ENCODE data around the gene SKIC8. TPM values are rescaled to one million over a fixed set of nuclear protein-coding genes. Genes with fewer than 3 reads are reported as not detected.

The SKIC8 gene
- total RNA-seq, 1 experiment from 2014 or later, result 56.2 TPM

- Mint-ChIP-seq H3K4me1 (ENCODE audit: insufficient read depth, unreplicated experiment) (no peaks in the 10 kb centered on the region), H3K27me3 (ENCODE audit: insufficient read depth, unreplicated experiment) (peaks cover 32% of the 10 kb centered on the region), H3K27ac (ENCODE audit: low read depth, unreplicated experiment) (no peak overlapping the region), H3K9me3 (ENCODE audit: unreplicated experiment) (no peaks in the 10 kb centered on the region), H3K36me3 (ENCODE audit: insufficient read depth, unreplicated experiment) (no peaks in the 10 kb centered on the region), H3K4me3 (ENCODE audit: unreplicated experiment) (no peak overlapping the region)
- intact Hi-C loops (cut with micrococcal nuclease), result no loop called here
- ChIA-PET POLR2A (no interaction called here), CTCF (interaction anchor here (0.8 to 10.7 kb wide), 3 partner anchors 41 to 126 kb away, joined by 5 to 173 read pairs (median 6); no protein-coding TSS in a partner anchor)
- TF ChIP-seq CTCF (IDR thresholded peaks at IDR 0.05; ENCODE audit: unreplicated experiment), result no peak
- no TSS peak for BruUV-seq (replicated peaks)
- no peak for DNase-seq (ENCODE audit: unreplicated experiment)
Measured at GRCh38 chr15:78236491-78236890, 62.9 kb downstream of the SKIC8 start.

GRCh38 chr15:78234515-78235040 is 64.8 kb downstream of the SKIC8 start, which contains the start of gene ACSBG1:
ACSBG1 (minus strand) TSS chr15:78234565; CDS start chr15:78234501, 64 bp downstream.
- Mint-ChIP-seq H3K4me3 (ENCODE audit: unreplicated experiment) (no peak within 1 kb of the TSS), H3K27me3 (ENCODE audit: insufficient read depth, unreplicated experiment) (peaks cover 32% of the 10 kb centered on the region), H3K36me3 (ENCODE audit: insufficient read depth, unreplicated experiment) (no peaks in the 10 kb centered on the region), H3K9me3 (ENCODE audit: unreplicated experiment) (no peaks in the 10 kb centered on the region), H3K27ac (ENCODE audit: low read depth, unreplicated experiment) (no peak within 1 kb of the TSS), H3K4me1 (ENCODE audit: insufficient read depth, unreplicated experiment) (no peaks in the 10 kb centered on the region)
- DNase-seq (ENCODE audit: unreplicated experiment), result no peak
- TF ChIP-seq CTCF (IDR thresholded peaks at IDR 0.05; ENCODE audit: unreplicated experiment), result no peak
- intact Hi-C loops (cut with micrococcal nuclease), result no loop called here
- ChIA-PET POLR2A (interaction anchor here (0.6 kb wide), 1 partner anchor 37 kb away, joined by 3 read pairs; no protein-coding TSS in a partner anchor), CTCF (interaction anchor here (1.3 kb wide), 1 partner anchor 59 kb away, joined by 4 read pairs; no protein-coding TSS in a partner anchor)
- no TSS peak for BruUV-seq (replicated peaks)

- Mint-ChIP-seq H3K4me1 (ENCODE audit: insufficient read depth, unreplicated experiment) (no peaks in the 10 kb centered on the region), H3K27ac (ENCODE audit: low read depth, unreplicated experiment) (no peak overlapping the region), H3K4me3 (ENCODE audit: unreplicated experiment) (no peak overlapping the region), H3K36me3 (ENCODE audit: insufficient read depth, unreplicated experiment) (no peaks in the 10 kb centered on the region), H3K9me3 (ENCODE audit: unreplicated experiment) (no peaks in the 10 kb centered on the region), H3K27me3 (ENCODE audit: insufficient read depth, unreplicated experiment) (peaks cover 32% of the 10 kb centered on the region)
- CTCF ChIA-PET, result interaction anchor here (1.1 to 3.1 kb wide), 3 partner anchors 8 to 267 kb away, joined by 3 to 23 read pairs (median 3); no protein-coding TSS in a partner anchor
- BruUV-seq (replicated peaks), result no TSS peak
- intact Hi-C loops (cut with micrococcal nuclease), result no loop called here
- DNase-seq (ENCODE audit: unreplicated experiment), result no peak
- POLR2A ChIA-PET, result no interaction called here
- TF ChIP-seq CTCF (IDR thresholded peaks at IDR 0.05; ENCODE audit: unreplicated experiment), result no peak
Measured at GRCh38 chr15:78233496-78233895, 65.9 kb downstream of the SKIC8 start.

Other genes starting within 250 kb of the SKIC8 start
- gene TBC1D2B, start 221.9 kb downstream of the SKIC8 start, total RNA-seq (2022), result 21.2 and 21.6 TPM in 2 replicates
- not detected in 2 replicates for gene SH2D7, start 207.0 kb downstream of the SKIC8 start, total RNA-seq (2022)
- gene CIB2, start 168.2 kb downstream of the SKIC8 start, total RNA-seq (2022), result 0.30 and 0.34 TPM in 2 replicates
- 100.0 and 106 TPM in 2 replicates for gene IDH3A, start 150.2 kb downstream of the SKIC8 start, total RNA-seq (2022)
- gene ACSBG1, start 65.0 kb downstream of the SKIC8 start, total RNA-seq (2022), result not detected in 2 replicates
- gene DNAJA4, start 35.0 kb downstream of the SKIC8 start, total RNA-seq (2022), result not detected in 2 replicates
- not detected in 2 replicates for gene CRABP1, start 40.7 kb upstream of the SKIC8 start, total RNA-seq (2022)
- 43.4 and 50.1 TPM in 2 replicates for gene IREB2, start 138.6 kb upstream of the SKIC8 start, total RNA-seq (2022)
- 1.2 and 1.3 TPM in 2 replicates for gene HYKK, start 208.0 kb upstream of the SKIC8 start, total RNA-seq (2022)
- 221 and 261 TPM in 2 replicates for gene PSMA4, start 240.8 kb upstream of the SKIC8 start, total RNA-seq (2022)

Measured in MCF 10A (cell line).